ENCODE results near the gene NEK6. TPM values are rescaled to one million over a fixed set of nuclear protein-coding genes. Genes with fewer than 3 reads are reported as not detected.

NEK6 gene
- polyA plus RNA-seq, 1 experiment: 128 TPM

DNA sequence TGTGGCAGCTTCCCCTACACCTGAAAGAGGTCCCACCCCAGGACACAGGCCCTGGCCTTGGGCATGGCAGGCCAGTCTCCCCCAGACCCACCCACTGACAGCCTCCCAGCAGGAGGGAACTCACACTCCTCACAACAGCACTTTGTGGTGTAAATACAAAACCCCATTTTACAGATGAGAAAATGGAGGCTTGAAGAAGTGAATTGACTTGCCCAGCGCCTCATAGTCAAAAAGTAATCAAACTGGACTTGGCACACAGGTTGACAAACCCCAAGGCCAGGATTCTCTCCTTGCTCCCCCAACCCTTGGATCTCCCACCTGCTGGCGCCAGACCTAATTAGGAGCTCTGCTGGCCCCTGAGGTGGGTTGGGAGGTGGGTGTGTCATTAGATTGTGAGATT is 29.2 kb upstream of the NEK6 start:
- no peak for DNase-seq (ENCODE audit: low read depth, low spot score)
- Histone ChIP-seq H3K4me3 (ENCODE audit: low read depth, low read length) (no peak overlapping the region), H3K9me3 (ENCODE audit: control insufficient read depth, insufficient read depth, low read length) (no peaks in the 10 kb centered on the region), H3K27me3 (ENCODE audit: control insufficient read depth, insufficient read depth, low read length) (peaks cover 5% of the 10 kb centered on the region), H3K27ac (ENCODE audit: low read depth, low read length) (no peak overlapping the region)
- ChIA-PET POLR2A (no interaction called here), CTCF (no interaction called here)
- TF ChIP-seq, protein P1, sequence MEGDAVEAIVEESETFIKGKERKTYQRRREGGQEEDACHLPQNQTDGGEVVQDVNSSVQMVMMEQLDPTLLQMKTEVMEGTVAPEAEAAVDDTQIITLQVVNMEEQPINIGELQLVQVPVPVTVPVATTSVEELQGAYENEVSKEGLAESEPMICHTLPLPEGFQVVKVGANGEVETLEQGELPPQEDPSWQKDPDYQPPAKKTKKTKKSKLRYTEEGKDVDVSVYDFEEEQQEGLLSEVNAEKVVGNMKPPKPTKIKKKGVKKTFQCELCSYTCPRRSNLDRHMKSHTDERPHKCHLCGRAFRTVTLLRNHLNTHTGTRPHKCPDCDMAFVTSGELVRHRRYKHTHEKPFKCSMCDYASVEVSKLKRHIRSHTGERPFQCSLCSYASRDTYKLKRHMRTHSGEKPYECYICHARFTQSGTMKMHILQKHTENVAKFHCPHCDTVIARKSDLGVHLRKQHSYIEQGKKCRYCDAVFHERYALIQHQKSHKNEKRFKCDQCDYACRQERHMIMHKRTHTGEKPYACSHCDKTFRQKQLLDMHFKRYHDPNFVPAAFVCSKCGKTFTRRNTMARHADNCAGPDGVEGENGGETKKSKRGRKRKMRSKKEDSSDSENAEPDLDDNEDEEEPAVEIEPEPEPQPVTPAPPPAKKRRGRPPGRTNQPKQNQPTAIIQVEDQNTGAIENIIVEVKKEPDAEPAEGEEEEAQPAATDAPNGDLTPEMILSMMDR (IDR thresholded peaks at IDR 0.05; ENCODE audit: low read depth, low read length): no peak

DNA sequence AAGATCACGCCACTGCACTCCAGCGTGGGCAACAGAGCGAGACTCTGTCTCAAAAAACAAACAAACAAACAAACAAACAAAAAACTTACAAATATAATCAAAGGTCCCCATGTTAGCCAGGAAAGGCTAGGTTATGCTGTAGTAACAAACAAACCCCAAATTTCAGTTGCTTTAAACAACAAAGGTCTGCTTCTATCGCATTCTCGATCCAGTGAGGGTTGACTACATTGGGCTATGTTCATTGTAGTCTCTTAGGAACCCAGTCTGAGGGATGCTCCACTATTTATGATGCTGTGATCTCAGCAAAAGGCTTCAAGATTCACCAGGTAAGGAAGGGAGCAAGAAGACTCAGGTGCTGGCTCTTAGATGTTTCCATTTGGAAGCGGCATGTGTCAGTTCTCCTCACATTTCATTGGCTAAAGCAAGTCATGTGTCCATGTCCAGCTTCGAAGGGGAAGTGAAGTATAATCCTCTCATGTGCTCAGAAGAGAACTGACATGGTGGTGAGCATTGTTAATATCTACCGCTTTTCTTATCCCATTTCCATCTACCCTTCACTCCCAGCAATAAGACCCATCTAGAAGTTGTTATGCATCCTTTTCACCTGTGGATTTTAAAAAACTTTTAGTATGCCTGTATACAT is 26.5 kb upstream of the NEK6 start:
- CTCF ChIA-PET: no interaction called here
- Histone ChIP-seq H3K27ac (ENCODE audit: low read depth, low read length) (no peak overlapping the region), H3K9me3 (ENCODE audit: control insufficient read depth, insufficient read depth, low read length) (no peaks in the 10 kb centered on the region), H3K4me3 (ENCODE audit: low read depth, low read length) (no peak overlapping the region), H3K27me3 (ENCODE audit: control insufficient read depth, insufficient read depth, low read length) (peaks cover 6% of the 10 kb centered on the region)
- no peak for DNase-seq (ENCODE audit: low read depth, low spot score)
- POLR2A ChIA-PET: no interaction called here
- TF ChIP-seq, protein P1 (IDR thresholded peaks at IDR 0.05; ENCODE audit: low read depth, low read length): no peak

- peaks cover 11% of the 10 kb centered on the region for H3K27me3 ChIP-seq (ENCODE audit: control insufficient read depth, insufficient read depth, low read length)
- TF ChIP-seq, protein P1 (IDR thresholded peaks at IDR 0.05; ENCODE audit: low read depth, low read length): no peak
- ChIA-PET CTCF (interaction anchor here (1.4 kb wide), 1 partner anchor 9 kb away, joined by 5 read pairs; no protein-coding TSS in a partner anchor), POLR2A (no interaction called here)
- H3K9me3 ChIP-seq (ENCODE audit: control insufficient read depth, insufficient read depth, low read length): no peaks in the 10 kb centered on the region
- no peak overlapping the region for H3K4me3 ChIP-seq (ENCODE audit: low read depth, low read length)
- H3K27ac ChIP-seq (ENCODE audit: low read depth, low read length): no peak overlapping the region
- DNase-seq (ENCODE audit: low read depth, low spot score): no peak
These were observed 19.1 kb upstream of the NEK6 start for GRCh38 chr9:124238546-124239140.

DNA sequence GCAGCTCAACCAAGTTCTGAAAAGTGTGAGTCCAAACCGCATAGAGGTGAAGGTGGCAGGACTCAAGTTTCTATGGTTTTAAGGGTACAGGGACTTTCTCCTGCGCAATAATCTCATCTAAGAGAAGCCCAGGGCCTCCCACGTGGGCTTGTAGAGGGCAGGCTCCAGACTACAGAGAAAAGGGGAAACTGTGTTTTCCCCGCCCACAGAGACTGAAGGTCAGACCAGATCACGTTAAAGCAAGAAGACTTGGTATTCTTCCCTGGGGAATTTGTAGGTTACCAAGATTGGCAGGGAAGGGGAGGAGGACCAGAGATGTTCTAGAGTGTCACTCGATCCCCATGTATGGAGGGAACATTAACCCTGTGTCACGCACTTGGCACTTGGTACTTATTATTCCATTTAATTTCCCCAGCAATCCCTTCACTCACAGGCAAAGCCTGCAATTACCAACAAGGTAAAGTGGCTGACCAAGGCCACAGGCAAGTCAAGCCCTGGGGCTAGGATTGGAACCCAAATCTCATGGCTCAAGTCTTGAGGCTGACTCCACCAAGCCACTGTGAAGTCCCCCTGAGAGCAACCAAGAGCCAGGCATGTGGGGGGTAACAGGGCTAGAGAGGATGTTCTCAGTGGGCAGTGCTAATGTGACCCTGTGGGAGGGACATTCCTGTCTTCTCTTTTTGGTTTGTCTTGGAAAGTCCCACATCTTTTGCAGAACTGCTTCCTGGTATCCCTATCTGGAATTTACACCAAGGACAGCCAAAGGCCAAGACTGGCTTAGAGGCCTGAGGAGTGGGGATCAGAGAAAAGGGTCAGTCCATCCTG is 18.3 kb upstream of the NEK6 start:
- CTCF ChIA-PET: interaction anchor here (1.4 kb wide), 1 partner anchor 8 kb away, joined by 5 read pairs; no protein-coding TSS in a partner anchor
- TF ChIP-seq, protein P1 (IDR thresholded peaks at IDR 0.05; ENCODE audit: low read depth, low read length): no peak
- H3K27me3 ChIP-seq (ENCODE audit: control insufficient read depth, insufficient read depth, low read length): peaks cover 8% of the 10 kb centered on the region

More for the DNA sequence above, 18.3 kb upstream of the NEK6 start:
- no peak for DNase-seq (ENCODE audit: low read depth, low spot score)
- Histone ChIP-seq H3K9me3 (ENCODE audit: control insufficient read depth, insufficient read depth, low read length) (no peaks in the 10 kb centered on the region), H3K4me3 (ENCODE audit: low read depth, low read length) (no peak overlapping the region), H3K27ac (ENCODE audit: low read depth, low read length) (no peak overlapping the region)
- POLR2A ChIA-PET: no interaction called here

Data from AG04450 (cell line).